Inflammatory macrophage treated with lipopolysaccharide for 4 hours (primary cell): Measurements from ENCODE around the gene UQCRH.
A peak's percentile ranks its signal among the peaks of the same experiment; 100 is the strongest.

Source experiments
- DNase-seq: peaks from one replicate; pipeline ENCODE4 v3.0.0-alpha.2; 2020

UQCRH gene

GRCh38 chr1:46303038-46303871, at the start of gene UQCRH, which contains the start of gene LRRC41:
TSS of gene UQCRH (plus strand) at chr1:46303698. CDS start at chr1:46303767, 69 bp downstream.
TSS of gene LRRC41 (minus strand) at chr1:46303616. CDS start at chr1:46303322, 294 bp downstream.
- DNase-seq: peak; percentile 97

GRCh38 chr1:46254668-46255067, 48.8 kb upstream of the UQCRH start:
- DNase-seq: no peak

- no peak for DNase-seq
Observed at GRCh38 chr1:46256523-46256922, 47.0 kb upstream of the UQCRH start.

GRCh38 chr1:46262508-46262907, 41.0 kb upstream of the UQCRH start:
- DNase-seq: no peak

- no peak for DNase-seq
Observed at GRCh38 chr1:46263146-46263545, 40.4 kb upstream of the UQCRH start.

- DNase-seq: no peak
Observed at GRCh38 chr1:46268578-46268977, 34.9 kb upstream of the UQCRH start.

GRCh38 chr1:46274225-46275029, 29.1 kb upstream of the UQCRH start:
- DNase-seq: no peak

- DNase-seq: no peak
Observed at GRCh38 chr1:46275030-46275337, 28.5 kb upstream of the UQCRH start.

- DNase-seq: no peak
Observed at GRCh38 chr1:46277658-46278373, 25.7 kb upstream of the UQCRH start.

GRCh38 chr1:46278807-46279206, 24.7 kb upstream of the UQCRH start:
- no peak for DNase-seq

- DNase-seq: no peak
Observed at GRCh38 chr1:46280092-46280491, 23.4 kb upstream of the UQCRH start.

GRCh38 chr1:46281021-46281420, 22.5 kb upstream of the UQCRH start:
- no peak for DNase-seq

- DNase-seq: no peak
Observed at GRCh38 chr1:46284058-46284457, 19.4 kb upstream of the UQCRH start.

- no peak for DNase-seq
Observed at GRCh38 chr1:46284597-46285564, 18.6 kb upstream of the UQCRH start.

- DNase-seq: no peak
Observed at GRCh38 chr1:46285730-46286477, 17.6 kb upstream of the UQCRH start.

- DNase-seq: peak; percentile 66
Observed at GRCh38 chr1:46288485-46289133, 14.9 kb upstream of the UQCRH start.

- DNase-seq: no peak
Observed at GRCh38 chr1:46289134-46289494, 14.4 kb upstream of the UQCRH start.

GRCh38 chr1:46289976-46290375, 13.5 kb upstream of the UQCRH start:
- no peak for DNase-seq

GRCh38 chr1:46295306-46295705, 8.2 kb upstream of the UQCRH start:
- DNase-seq: no peak

- no peak for DNase-seq
Observed at GRCh38 chr1:46298387-46298786, 5.1 kb upstream of the UQCRH start.
